Neuronal stem cell (in vitro differentiated cells): ENCODE data around the gene NAP1L5.
A peak's percentile ranks its signal among the peaks of the same experiment; 100 is the strongest.

Source experiments
- DNase-seq: peaks from one replicate; pipeline ENCODE4 v3.0.0-alpha.2; 2013; ENCODE audit warnings: low spot score
- H2AFZ ChIP-seq: one replicate; pipeline ENCODE4 v1.6.1; 2013; ENCODE audit warnings: mild to moderate bottlenecking, low read length, inconsistent platforms
- H2AK5ac ChIP-seq: 2 replicates; pipeline ENCODE4 v1.6.1; 2013; ENCODE audit warnings: low read depth, mild to moderate bottlenecking, inconsistent platforms, low read length, moderate library complexity, mixed read lengths
- H2BK120ac ChIP-seq: 2 replicates; pipeline ENCODE4 v1.6.1; 2013; ENCODE audit warnings: low read depth, mild to moderate bottlenecking, inconsistent platforms, low read length, moderate library complexity, mixed read lengths
- H2BK12ac ChIP-seq: one replicate; pipeline ENCODE4 v1.6.1; 2013; ENCODE audit warnings: low read length, inconsistent platforms
- H2BK15ac ChIP-seq: 2 replicates; pipeline ENCODE4 v1.6.1; 2013; ENCODE audit warnings: mild to moderate bottlenecking, low read length, inconsistent platforms, mixed read lengths
- H2BK5ac ChIP-seq: one replicate; pipeline ENCODE4 v1.6.1; 2013; ENCODE audit warnings: inconsistent platforms, mild to moderate bottlenecking, low read length, moderate library complexity
- H3K14ac ChIP-seq: one replicate; pipeline ENCODE4 v1.6.1; 2013; ENCODE audit warnings: low read length, inconsistent platforms
- H3K18ac ChIP-seq: 2 replicates; pipeline ENCODE4 v1.6.1; 2013; ENCODE audit warnings: low read length, inconsistent platforms
- H3K23ac ChIP-seq: 2 replicates; pipeline ENCODE4 v1.6.1; 2013; ENCODE audit warnings: low read depth, mild to moderate bottlenecking, mixed read lengths, low read length, inconsistent platforms; ENCODE audit not compliant: poor library complexity
- H3K27ac ChIP-seq: replicated peaks from 3 replicates; pipeline ENCODE4 v1.5.1; 2013; ENCODE audit warnings: low read length, inconsistent platforms
- H3K27me3 ChIP-seq, 3 experiments: 2 replicates each; pipeline ENCODE4 v1.6.1; 2013; ENCODE audit warnings: low read length in 3 of 3, mild to moderate bottlenecking in 2 of 3, inconsistent platforms in 1 of 3, low read depth in 1 of 3, mixed read lengths in 1 of 3, moderate library complexity in 1 of 3; ENCODE audit not compliant: control insufficient read depth in 3 of 3, insufficient read depth in 3 of 3
- H3K36me3 ChIP-seq, 2 donors: replicated peaks in 1 of 2; 2 replicates each; pipeline ENCODE4 v1.6.1; 2013; ENCODE audit warnings: low read length in 2 of 2; ENCODE audit not compliant: control insufficient read depth in 2 of 2, insufficient read depth in 2 of 2
- H3K4ac ChIP-seq: 2 replicates; pipeline ENCODE4 v1.6.1; 2013; ENCODE audit warnings: inconsistent platforms, mild to moderate bottlenecking, low read length, moderate library complexity
- H3K4me1 ChIP-seq, 2 donors: 1 replicate in 1 of 2; 2 replicates in 1 of 2; pipeline ENCODE4 v1.6.1; 2013; ENCODE audit warnings: low read length in 2 of 2, low read depth in 1 of 2; ENCODE audit not compliant: control insufficient read depth in 2 of 2, insufficient read depth in 1 of 2
- H3K4me2 ChIP-seq: one replicate; pipeline ENCODE4 v1.6.1; 2013; ENCODE audit warnings: mild to moderate bottlenecking, low read length, inconsistent platforms; ENCODE audit not compliant: insufficient read depth, poor library complexity, severe bottlenecking
- H3K4me3 ChIP-seq, 2 donors: 2 replicates each; pipeline ENCODE4 v1.5.1; 2013; ENCODE audit warnings: low read length in 2 of 2, mild to moderate bottlenecking in 2 of 2, inconsistent platforms in 1 of 2, moderate library complexity in 1 of 2
- H3K79me1 ChIP-seq: one replicate; pipeline ENCODE4 v1.6.1; 2013; ENCODE audit warnings: low read depth, mild to moderate bottlenecking, inconsistent platforms, low read length, moderate library complexity
- H3K9ac ChIP-seq: one replicate; pipeline ENCODE4 v1.6.1; 2013; ENCODE audit warnings: mild to moderate bottlenecking, low read depth, low read length, inconsistent platforms; ENCODE audit not compliant: poor library complexity
- H3K9me3 ChIP-seq, 2 donors: replicated peaks in 1 of 2; 2 replicates each; pipeline versions ENCODE3 to v1.6.1; 2013; ENCODE audit warnings: low read length in 2 of 2, mild to moderate bottlenecking in 2 of 2, inconsistent platforms in 1 of 2, low read depth in 1 of 2, mixed read lengths in 1 of 2, moderate library complexity in 1 of 2; ENCODE audit not compliant: control insufficient read depth in 2 of 2, insufficient read depth in 1 of 2
- H4K8ac ChIP-seq: one replicate; pipeline ENCODE4 v1.6.1; 2013; ENCODE audit warnings: low read depth, mild to moderate bottlenecking, inconsistent platforms, low read length, moderate library complexity
- H4K91ac ChIP-seq: one replicate; pipeline ENCODE4 v1.6.1; 2013; ENCODE audit warnings: low read length, low read depth, mild to moderate bottlenecking, inconsistent platforms; ENCODE audit not compliant: poor library complexity
- WGBS, 2 donors: extraction: QIAGEN DNeasy Blood & Tissue Kit; methylation state at CpG; one replicate each; pipeline ENCODE4 v1.1.7; 2013; ENCODE audit warnings: missing lambda C conversion rate in 2 of 2, mixed read lengths in 1 of 2; ENCODE audit not compliant: insufficient read length in 2 of 2, insufficient replicate concordance in 1 of 2; ENCODE audit errors: extremely low coverage in 2 of 2; 5-methylcytosine and 5-hydroxymethylcytosine counted together

NAP1L5 gene

DNA sequence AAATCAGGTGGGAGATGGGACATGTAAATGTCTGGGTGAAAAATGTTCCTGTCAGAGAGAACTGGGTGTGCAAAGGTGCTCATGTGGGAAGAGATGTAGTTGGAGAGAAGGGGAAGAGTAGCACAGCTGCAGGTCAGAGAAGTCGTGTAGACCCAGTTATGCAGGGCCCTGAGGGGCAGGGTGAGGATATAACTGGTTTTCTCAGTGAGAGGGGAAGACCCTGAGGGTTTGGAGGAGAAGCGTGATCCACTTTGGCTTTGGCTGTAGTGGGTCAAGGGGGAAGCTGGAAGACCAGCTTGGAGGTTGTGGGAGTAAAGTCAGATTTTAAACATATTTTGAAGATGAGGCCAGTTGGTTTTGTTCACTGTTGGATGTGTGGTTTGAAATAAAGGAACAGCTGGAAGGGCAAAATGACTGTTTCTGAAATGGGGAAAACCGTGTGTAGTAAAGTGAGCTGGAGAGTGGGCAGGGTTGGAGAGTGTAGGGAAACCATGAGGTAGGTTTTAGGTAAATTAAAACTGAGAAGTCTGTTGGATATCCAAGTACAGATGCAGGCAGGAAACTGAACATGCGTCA lies 44.2 kb downstream of the NAP1L5 start:
- H2AFZ ChIP-seq: no peak overlapping the region
- H3K4ac ChIP-seq: no peak overlapping the region
- no peak overlapping the region for H2BK5ac ChIP-seq
- WGBS, 2 donors: no CpG with 5 or more reads among the region's 4 CpGs
- H2BK15ac ChIP-seq: no peak overlapping the region
- no peak overlapping the region for H3K23ac ChIP-seq
- no peak overlapping the region for H3K4me3 ChIP-seq
- no peaks in the 10 kb centered on the region for H3K9me3 ChIP-seq
- H3K4me1 ChIP-seq: no peaks in the 10 kb centered on the region
- H3K79me1 ChIP-seq: no peaks in the 10 kb centered on the region
- no peak overlapping the region for H3K14ac ChIP-seq
- no peaks in the 10 kb centered on the region for H3K27me3 ChIP-seq
- H2BK12ac ChIP-seq: no peak overlapping the region
- H3K9ac ChIP-seq: no peak overlapping the region
- H4K91ac ChIP-seq: no peak overlapping the region
- H3K27ac ChIP-seq: no peak overlapping the region
- H3K18ac ChIP-seq: no peak overlapping the region
- no peaks in the 10 kb centered on the region for H3K36me3 ChIP-seq
- no peak overlapping the region for H2AK5ac ChIP-seq
- H4K8ac ChIP-seq: peak overlapping the region; percentile 57
- DNase-seq: no peak
- no peak overlapping the region for H2BK120ac ChIP-seq
- H3K4me2 ChIP-seq: no peak overlapping the region

DNA sequence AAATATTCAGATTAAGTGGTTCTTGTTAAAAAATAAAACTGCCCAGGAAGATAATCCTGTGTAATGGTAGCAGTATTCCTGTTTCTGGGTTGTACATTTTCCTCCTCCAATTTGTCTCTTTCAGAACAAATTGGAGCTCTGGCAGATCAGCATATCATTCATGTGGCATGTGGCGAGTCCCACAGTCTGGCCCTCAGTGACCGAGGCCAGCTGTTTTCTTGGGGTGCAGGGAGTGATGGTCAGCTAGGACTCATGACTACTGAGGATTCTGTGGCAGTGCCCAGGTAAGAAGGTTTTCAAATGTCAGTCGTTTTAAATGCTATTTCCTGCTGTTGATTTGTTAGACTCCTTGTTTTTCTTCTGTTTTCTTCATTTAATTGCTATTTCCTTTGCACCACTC lies 47.9 kb downstream of the NAP1L5 start:
- Histone ChIP-seq H3K9me3 (no peaks in the 10 kb centered on the region), H3K27ac (no peak overlapping the region)

DNA sequence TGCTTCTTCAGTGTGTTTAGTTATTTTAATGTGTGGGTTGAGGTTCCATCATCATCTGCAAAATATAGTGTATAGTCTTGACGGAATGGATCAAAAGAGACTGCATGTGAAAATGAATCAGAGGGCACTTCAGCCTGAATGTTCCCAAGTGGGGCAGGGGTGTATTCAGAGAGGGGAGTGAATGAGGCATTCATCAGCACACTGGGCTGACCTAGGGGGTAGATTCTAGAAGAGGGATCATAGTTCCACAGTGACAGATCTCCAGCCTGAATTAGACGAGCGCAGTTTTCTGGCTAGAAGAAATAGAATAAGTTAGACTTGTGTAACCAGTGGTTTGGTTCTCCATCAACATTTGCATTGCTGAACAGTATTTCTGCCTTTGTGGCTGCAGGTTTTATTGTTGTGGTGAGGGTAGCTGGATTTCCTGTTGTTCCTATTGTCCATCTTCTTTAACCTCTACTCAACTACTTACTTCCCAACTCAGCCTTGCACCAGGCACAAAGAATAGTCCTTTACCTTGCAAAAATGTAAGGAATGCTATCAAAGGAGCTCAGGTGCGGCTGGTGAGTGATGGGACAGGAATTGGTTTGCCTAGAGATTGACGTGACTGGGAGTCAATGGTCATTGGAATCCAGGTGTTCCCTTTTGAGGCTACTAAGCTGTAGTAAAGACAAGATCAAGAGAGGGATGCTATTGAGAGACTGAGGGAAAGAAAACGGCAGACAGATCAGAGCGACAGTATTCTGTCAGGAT lies 50.9 kb downstream of the NAP1L5 start:
- H3K4me3 ChIP-seq: no peak overlapping the region
- WGBS, 2 donors: no CpG with 5 or more reads among the region's 7 CpGs

More for the DNA sequence above, 47.9 kb downstream of the NAP1L5 start:
- H2BK12ac ChIP-seq: no peak overlapping the region
- no peak overlapping the region for H2AK5ac ChIP-seq
- no peak overlapping the region for H3K4me3 ChIP-seq
- no peak overlapping the region for H4K8ac ChIP-seq
- no peak overlapping the region for H3K23ac ChIP-seq
- DNase-seq: no peak
- no peak overlapping the region for H3K4ac ChIP-seq
- H3K18ac ChIP-seq: no peak overlapping the region
- H3K4me1 ChIP-seq: no peaks in the 10 kb centered on the region
- no peaks in the 10 kb centered on the region for H3K79me1 ChIP-seq
- no peak overlapping the region for H3K4me2 ChIP-seq
- no peak overlapping the region for H3K14ac ChIP-seq
- no peak overlapping the region for H2BK120ac ChIP-seq
- H3K36me3 ChIP-seq: no peaks in the 10 kb centered on the region
- no peaks in the 10 kb centered on the region for H3K27me3 ChIP-seq
- H2BK15ac ChIP-seq: no peak overlapping the region
- H2BK5ac ChIP-seq: no peak overlapping the region
- no peak overlapping the region for H2AFZ ChIP-seq
- no peak overlapping the region for H3K9ac ChIP-seq
- WGBS, 2 donors: no CpG with 5 or more reads among the region's 3 CpGs
- H4K91ac ChIP-seq: no peak overlapping the region

DNA sequence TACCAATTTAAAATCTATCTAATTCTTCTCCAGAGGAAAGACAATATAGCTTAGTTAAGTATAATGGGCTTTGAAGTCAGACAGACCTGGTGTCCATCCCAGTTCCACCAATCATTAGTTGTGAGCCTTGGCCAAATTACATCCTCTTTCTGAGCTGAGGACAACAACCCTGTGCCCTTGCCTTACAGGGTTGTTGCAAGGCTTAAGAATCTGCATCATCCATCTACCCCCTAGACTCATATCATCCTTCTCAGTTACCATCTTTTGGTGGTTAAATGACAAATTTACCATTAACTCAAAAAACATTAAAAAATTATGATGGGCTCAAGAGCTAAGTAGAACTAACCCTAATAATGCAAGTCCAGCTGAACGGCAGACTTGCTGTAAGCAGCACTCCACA lies 51.6 kb downstream of the NAP1L5 start:
- H2BK12ac ChIP-seq: no peak overlapping the region
- H3K4me2 ChIP-seq: no peak overlapping the region
- H3K79me1 ChIP-seq: no peaks in the 10 kb centered on the region
- H2BK120ac ChIP-seq: no peak overlapping the region
- H3K27ac ChIP-seq: no peak overlapping the region
- H3K23ac ChIP-seq: no peak overlapping the region
- no peak overlapping the region for H2BK5ac ChIP-seq
- no peak overlapping the region for H3K18ac ChIP-seq
- H2AK5ac ChIP-seq: no peak overlapping the region
- no CpG with 5 or more reads among the region's 1 CpG for WGBS, 2 donors
- H3K4ac ChIP-seq: no peak overlapping the region
- no peaks in the 10 kb centered on the region for H3K36me3 ChIP-seq
- no peak overlapping the region for H4K91ac ChIP-seq
- H3K4me3 ChIP-seq: no peak overlapping the region
- no peak overlapping the region for H3K9ac ChIP-seq
- no peak overlapping the region for H4K8ac ChIP-seq
- H3K14ac ChIP-seq: no peak overlapping the region
- no peaks in the 10 kb centered on the region for H3K4me1 ChIP-seq
- H3K9me3 ChIP-seq: no peaks in the 10 kb centered on the region
- no peaks in the 10 kb centered on the region for H3K27me3 ChIP-seq
- H2BK15ac ChIP-seq: no peak overlapping the region
- no peak overlapping the region for H2AFZ ChIP-seq
- DNase-seq: no peak

More for the DNA sequence above, 50.9 kb downstream of the NAP1L5 start:
- no peak overlapping the region for H4K91ac ChIP-seq
- H3K36me3 ChIP-seq: no peaks in the 10 kb centered on the region
- no peak overlapping the region for H3K14ac ChIP-seq
- no peak overlapping the region for H3K23ac ChIP-seq
- no peak overlapping the region for H3K27ac ChIP-seq
- H2AFZ ChIP-seq: no peak overlapping the region
- H3K79me1 ChIP-seq: no peaks in the 10 kb centered on the region
- H4K8ac ChIP-seq: no peak overlapping the region
- H3K27me3 ChIP-seq: no peaks in the 10 kb centered on the region
- H2BK120ac ChIP-seq: no peak overlapping the region
- no peak overlapping the region for H3K18ac ChIP-seq
- H3K9ac ChIP-seq: no peak overlapping the region
- no peak overlapping the region for H2BK5ac ChIP-seq
- no peaks in the 10 kb centered on the region for H3K9me3 ChIP-seq
- no peak overlapping the region for H2AK5ac ChIP-seq
- no peak overlapping the region for H2BK12ac ChIP-seq
- H3K4me1 ChIP-seq: no peaks in the 10 kb centered on the region
- no peak overlapping the region for H3K4ac ChIP-seq
- no peak for DNase-seq
- no peak overlapping the region for H2BK15ac ChIP-seq
- H3K4me2 ChIP-seq: no peak overlapping the region
